ENCODE results near the gene BBS9. TPM values are rescaled to one million over a fixed set of nuclear protein-coding genes. Genes with fewer than 3 reads are reported as not detected.
"Not testable (repeated sequence)": the region's sequence is repeated elsewhere in the genome, so short reads cannot be mapped to it uniquely, and the experiment has no call there.

BBS9 gene
- 10 to 100 TPM; 16.6 to 17.8 TPM for total RNA-seq

GRCh38 chr7:33128990-33129805 lies at the start of gene BBS9:
BBS9 (plus strand) TSS chr7:33129564; CDS start chr7:33146253, 16,689 bp downstream.
- Mint-ChIP-seq H3K4me3 (peak within 1 kb of the TSS; percentile 97), H3K36me3 (no peaks in the 10 kb centered on the region), H3K27ac (peak within 1 kb of the TSS; percentile 75 to 92), H3K27me3 (no peaks in the 10 kb centered on the region), H3K9me3 (no peaks in the 10 kb centered on the region), H3K4me1 (ENCODE audit: low read depth in 2 of 2) (peaks cover 11 to 17% of the 10 kb centered on the region in 2 donors)
- ATAC-seq, result peak; percentile 99
- DNase-seq (ENCODE audit: low spot score), result peak; percentile 94

GRCh38 chr7:33079763-33080690 lies 49.3 kb upstream of the BBS9 start:
- H3K4me3 Mint-ChIP-seq, result no peak overlapping the region
- no peaks in the 10 kb centered on the region for H3K9me3 Mint-ChIP-seq
- no peaks in the 10 kb centered on the region for H3K36me3 Mint-ChIP-seq
- peaks cover 6 to 9% of the 10 kb centered on the region in 2 donors for H3K4me1 Mint-ChIP-seq (ENCODE audit: low read depth in 2 of 2)
- peaks cover 18 to 30% of the 10 kb centered on the region in 2 donors for H3K27me3 Mint-ChIP-seq
- DNase-seq (ENCODE audit: low spot score), result no peak
- ATAC-seq, result no peak
- no peak overlapping the region for H3K27ac Mint-ChIP-seq

- no peaks in the 10 kb centered on the region for H3K4me1 Mint-ChIP-seq (ENCODE audit: low read depth in 2 of 2)
- H3K27me3 Mint-ChIP-seq, result peaks cover 0 to 5% of the 10 kb centered on the region in 2 donors
- H3K9me3 Mint-ChIP-seq, result no peaks in the 10 kb centered on the region
- H3K36me3 Mint-ChIP-seq, result no peaks in the 10 kb centered on the region
- DNase-seq (ENCODE audit: low spot score) (no peak), ATAC-seq (no peak)
- H3K4me3 Mint-ChIP-seq, result no peak overlapping the region
- H3K27ac Mint-ChIP-seq, result no peak overlapping the region
These were observed 42.0 kb upstream of the BBS9 start for GRCh38 chr7:33087356-33087755.

- no peak overlapping the region for H3K4me3 Mint-ChIP-seq
- peaks cover 0 to 1% of the 10 kb centered on the region in 2 donors for H3K4me1 Mint-ChIP-seq (ENCODE audit: low read depth in 2 of 2)
- peaks cover 4% of the 10 kb centered on the region for H3K36me3 Mint-ChIP-seq
- H3K27ac Mint-ChIP-seq, result no peak overlapping the region
- DNase-seq (ENCODE audit: low spot score), result no peak
- no peaks in the 10 kb centered on the region for H3K9me3 Mint-ChIP-seq
- H3K27me3 Mint-ChIP-seq, result peaks cover 0 to 5% of the 10 kb centered on the region in 2 donors
- no peak for ATAC-seq
These were observed 41.5 kb upstream of the BBS9 start for GRCh38 chr7:33087858-33088257.

GRCh38 chr7:33089142-33089541 lies 40.2 kb upstream of the BBS9 start:
- H3K27ac Mint-ChIP-seq, result no peak overlapping the region
- no peaks in the 10 kb centered on the region for H3K9me3 Mint-ChIP-seq
- H3K4me1 Mint-ChIP-seq (ENCODE audit: low read depth in 2 of 2), result peaks cover 0 to 2% of the 10 kb centered on the region in 2 donors
- H3K4me3 Mint-ChIP-seq, result no peak overlapping the region
- DNase-seq (ENCODE audit: low spot score), result no peak
- peaks cover 7% of the 10 kb centered on the region for H3K36me3 Mint-ChIP-seq
- no peak for ATAC-seq
- peaks cover 0 to 5% of the 10 kb centered on the region in 2 donors for H3K27me3 Mint-ChIP-seq

- Mint-ChIP-seq H3K4me1 (ENCODE audit: low read depth in 2 of 2) (peaks cover 0 to 2% of the 10 kb centered on the region in 2 donors), H3K9me3 (no peaks in the 10 kb centered on the region), H3K27me3 (peaks cover 0 to 3% of the 10 kb centered on the region in 2 donors), H3K27ac (no peak overlapping the region), H3K36me3 (peaks cover 19% of the 10 kb centered on the region), H3K4me3 (no peak overlapping the region)
- ATAC-seq, result no peak
- no peak for DNase-seq (ENCODE audit: low spot score)
These were observed 38.2 kb upstream of the BBS9 start for GRCh38 chr7:33091111-33091531.

GRCh38 chr7:33091641-33092191 lies 37.6 kb upstream of the BBS9 start:
- H3K36me3 Mint-ChIP-seq, result peaks cover 25% of the 10 kb centered on the region
- peaks cover 0 to 2% of the 10 kb centered on the region in 2 donors for H3K4me1 Mint-ChIP-seq (ENCODE audit: low read depth in 2 of 2)
- no peak overlapping the region for H3K27ac Mint-ChIP-seq
- DNase-seq (ENCODE audit: low spot score) (no peak), ATAC-seq (peak in 1 of 2 donors; percentile 31)
- no peak overlapping the region for H3K4me3 Mint-ChIP-seq
- H3K9me3 Mint-ChIP-seq, result no peaks in the 10 kb centered on the region
- peaks cover 0 to 3% of the 10 kb centered on the region in 2 donors for H3K27me3 Mint-ChIP-seq

GRCh38 chr7:33093266-33093665 lies 36.1 kb upstream of the BBS9 start:
- H3K27ac Mint-ChIP-seq, result no peak overlapping the region
- H3K4me1 Mint-ChIP-seq (ENCODE audit: low read depth in 2 of 2), result peaks cover 0 to 2% of the 10 kb centered on the region in 2 donors
- H3K27me3 Mint-ChIP-seq, result no peaks in the 10 kb centered on the region
- DNase-seq (ENCODE audit: low spot score), result no peak
- H3K4me3 Mint-ChIP-seq, result no peak overlapping the region
- no peak for ATAC-seq
- peaks cover 30% of the 10 kb centered on the region for H3K36me3 Mint-ChIP-seq
- H3K9me3 Mint-ChIP-seq, result no peaks in the 10 kb centered on the region

- H3K36me3 Mint-ChIP-seq, result peaks cover 30% of the 10 kb centered on the region
- not testable (repeated sequence) for H3K27ac Mint-ChIP-seq, ATAC-seq
These were observed 34.6 kb upstream of the BBS9 start for GRCh38 chr7:33094745-33095275.

GRCh38 chr7:33099154-33099940 lies 30.0 kb upstream of the BBS9 start:
- Mint-ChIP-seq H3K4me1 (ENCODE audit: low read depth in 2 of 2) (peaks cover 3 to 8% of the 10 kb centered on the region in 2 donors), H3K4me3 (no peak overlapping the region), H3K27ac (no peak overlapping the region), H3K36me3 (peaks cover 23% of the 10 kb centered on the region), H3K9me3 (no peaks in the 10 kb centered on the region), H3K27me3 (no peaks in the 10 kb centered on the region)
- ATAC-seq (no peak), DNase-seq (ENCODE audit: low spot score) (no peak)

More at GRCh38 chr7:33094745-33095275, 34.6 kb upstream of the BBS9 start:
- not testable (repeated sequence) for DNase-seq (ENCODE audit: low spot score); H3K4me3 Mint-ChIP-seq; H3K27me3 Mint-ChIP-seq; H3K4me1 Mint-ChIP-seq (ENCODE audit: low read depth in 2 of 2); H3K9me3 Mint-ChIP-seq

- Mint-ChIP-seq H3K9me3 (no peaks in the 10 kb centered on the region), H3K4me3 (no peak overlapping the region), H3K4me1 (ENCODE audit: low read depth in 2 of 2) (peaks cover 6 to 15% of the 10 kb centered on the region in 2 donors), H3K36me3 (peaks cover 14% of the 10 kb centered on the region), H3K27ac (no peak overlapping the region), H3K27me3 (no peaks in the 10 kb centered on the region)
- no peak for DNase-seq (ENCODE audit: low spot score)
- ATAC-seq, result no peak
These were observed 28.6 kb upstream of the BBS9 start for GRCh38 chr7:33100770-33101169.

GRCh38 chr7:33101906-33102305 lies 27.5 kb upstream of the BBS9 start:
- H3K27me3 Mint-ChIP-seq, result no peaks in the 10 kb centered on the region
- peaks cover 10 to 15% of the 10 kb centered on the region in 2 donors for H3K4me1 Mint-ChIP-seq (ENCODE audit: low read depth in 2 of 2)
- ATAC-seq (no peak), DNase-seq (ENCODE audit: low spot score) (no peak)
- H3K27ac Mint-ChIP-seq, result no peak overlapping the region
- H3K36me3 Mint-ChIP-seq, result peaks cover 3% of the 10 kb centered on the region
- H3K9me3 Mint-ChIP-seq, result no peaks in the 10 kb centered on the region
- H3K4me3 Mint-ChIP-seq, result no peak overlapping the region

All from natural killer cell treated with Interleukin-12 subunit alpha and Interleukin-12 subunit beta and Interleukin-15 and Interleukin-18, amount 100 ng/mL, for 72 hours (primary cell).